Right atrium auricular region (tissue), 2 donors: Measurements from ENCODE around the gene RBPMS2. TPM values are rescaled to one million over a fixed set of nuclear protein-coding genes. Genes with fewer than 3 reads are reported as not detected.

Source experiments
- DNase-seq: peaks from one replicate; pipeline ENCODE4 v3.0.0-alpha.2; 2019; ENCODE audit warnings: low spot score
- H3K27ac ChIP-seq, 2 donors: fragments of 200-600 bp; sonication (generic); 1 replicate in 1 of 2; 2 replicates in 1 of 2; pipeline ENCODE4 v1.5.1; 2016 to 2019
- H3K27me3 ChIP-seq, 2 donors: fragments of 200-600 bp; sonication (generic); one replicate each; pipeline versions ENCODE4 v1.5.1 to v1.6.0; 2017 to 2019
- H3K36me3 ChIP-seq: fragments of 200-600 bp; sonication (generic); one replicate; pipeline ENCODE4 v1.5.1; 2016
- H3K4me1 ChIP-seq, 2 donors: fragments of 200-600 bp; sonication (generic); one replicate each; pipeline versions ENCODE4 v1.5.1 to v1.6.0; 2017 to 2019
- H3K4me3 ChIP-seq, 2 donors: fragments of 200-600 bp; sonication (generic); 1 replicate in 1 of 2; 2 replicates in 1 of 2; pipeline ENCODE4 v1.5.1; 2017 to 2019; ENCODE audit warnings: mild to moderate bottlenecking in 1 of 2, moderate library complexity in 1 of 2
- H3K9me3 ChIP-seq, 2 donors: fragments of 200-600 bp; sonication (generic); one replicate each; pipeline ENCODE4 v1.5.1; 2019
- CTCF ChIP-seq, 2 donors: fragments of 200-600 bp; sonication (generic); IDR thresholded peaks; one replicate each; pipeline ENCODE4 v1.5.1; 2019; ENCODE audit warnings: antibody characterized with exemption in 2 of 2
- total RNA-seq, 2 donors: library from RNA; depleted of rRNA; stranded (reverse); fragments of >200 nt; gene quantifications; one replicate each; pipeline ENCODE4 v1.1.0, GENCODE V29; 2016

Gene RBPMS2
- total RNA-seq, 2 donors from 2014 or later = 84.2 to 85.0 TPM

- no peak for DNase-seq
- no peak for TF ChIP-seq CTCF (IDR thresholded peaks at IDR 0.05)
- Histone ChIP-seq H3K9me3 (no peaks in the 10 kb centered on the region), H3K4me3 (no peak overlapping the region), H3K4me1 (peaks cover 0 to 65% of the 10 kb centered on the region in 2 donors), H3K27ac (peak overlapping the region; percentile 80 to 90), H3K36me3 (no peaks in the 10 kb centered on the region), H3K27me3 (no peaks in the 10 kb centered on the region)
Observed at GRCh38 chr15:64763874-64764273, 11.5 kb downstream of the RBPMS2 start.

- peak overlapping the region; percentile 80 to 90 for H3K27ac ChIP-seq
- H3K4me3 ChIP-seq = no peak overlapping the region
- H3K4me1 ChIP-seq = peaks cover 0 to 67% of the 10 kb centered on the region in 2 donors
- no peak for DNase-seq
- H3K36me3 ChIP-seq = no peaks in the 10 kb centered on the region
- H3K9me3 ChIP-seq = no peaks in the 10 kb centered on the region
- no peaks in the 10 kb centered on the region for H3K27me3 ChIP-seq
- no peak for TF ChIP-seq CTCF (IDR thresholded peaks at IDR 0.05)
Observed at GRCh38 chr15:64763462-64763861, 11.9 kb downstream of the RBPMS2 start.

GRCh38 chr15:64763021-64763420, 12.4 kb downstream of the RBPMS2 start:
- Histone ChIP-seq H3K4me1 (peaks cover 0 to 71% of the 10 kb centered on the region in 2 donors), H3K9me3 (no peaks in the 10 kb centered on the region), H3K4me3 (no peak overlapping the region), H3K27me3 (no peaks in the 10 kb centered on the region), H3K27ac (peak overlapping the region; percentile 80 to 90), H3K36me3 (no peaks in the 10 kb centered on the region)
- DNase-seq = no peak
- no peak for TF ChIP-seq CTCF (IDR thresholded peaks at IDR 0.05)

GRCh38 chr15:64762546-64762945, 12.8 kb downstream of the RBPMS2 start:
- Histone ChIP-seq H3K9me3 (no peaks in the 10 kb centered on the region), H3K27me3 (no peaks in the 10 kb centered on the region), H3K4me3 (no peak overlapping the region), H3K27ac (peak overlapping the region; percentile 80 to 90), H3K36me3 (no peaks in the 10 kb centered on the region), H3K4me1 (peaks cover 0 to 72% of the 10 kb centered on the region in 2 donors)
- DNase-seq = no peak
- TF ChIP-seq CTCF (IDR thresholded peaks at IDR 0.05) = no peak

GRCh38 chr15:64761156-64761555, 14.2 kb downstream of the RBPMS2 start:
- TF ChIP-seq CTCF (IDR thresholded peaks at IDR 0.05) = no peak
- no peaks in the 10 kb centered on the region for H3K27me3 ChIP-seq
- H3K27ac ChIP-seq = peak overlapping the region; percentile 80 to 90
- no peaks in the 10 kb centered on the region for H3K36me3 ChIP-seq
- no peak overlapping the region for H3K4me3 ChIP-seq
- H3K4me1 ChIP-seq = peaks cover 0 to 58% of the 10 kb centered on the region in 2 donors
- H3K9me3 ChIP-seq = no peaks in the 10 kb centered on the region
- DNase-seq = no peak

GRCh38 chr15:64760056-64760455, 15.3 kb downstream of the RBPMS2 start:
- Histone ChIP-seq H3K9me3 (no peaks in the 10 kb centered on the region), H3K27me3 (no peaks in the 10 kb centered on the region), H3K36me3 (no peaks in the 10 kb centered on the region), H3K27ac (peak overlapping the region; percentile 80 to 90), H3K4me3 (no peak overlapping the region), H3K4me1 (peaks cover 0 to 68% of the 10 kb centered on the region in 2 donors)
- no peak for DNase-seq
- no peak for TF ChIP-seq CTCF (IDR thresholded peaks at IDR 0.05)
